GM12878 (cell line): ENCODE results near the gene CBLN1. TPM values are rescaled to one million over a fixed set of nuclear protein-coding genes. Genes with fewer than 3 reads are reported as not detected.

ENCODE experiments used
- ATAC-seq: fragments of 200-7000 bp; cut with Tn5 transposase; 3 replicates; pipeline ENCODE4 v1.9.1; 2020; ENCODE audit warnings: mild to moderate bottlenecking, moderate library complexity
- Bru-seq: library from RNA; stranded (reverse); fragments of 400-500 nt; gene quantifications from one replicate; lab custom pipeline; 2021; lab: Mats Ljungman, UMichigan
- BruChase-seq, 2 experiments: library from RNA; stranded (reverse); fragments of 400-500 nt; gene quantifications; one replicate each; lab custom pipeline; 2021; lab: Mats Ljungman, UMichigan
- BruUV-seq: library from RNA; stranded (reverse); fragments of 400-500 nt; replicated peaks from 2 replicates; lab custom pipeline; 2021; lab: Mats Ljungman, UMichigan
- CTCF ChIA-PET: fragments of 300-600 bp; sonication (Branson Sonifier 250); formaldehyde crosslinking; extraction: SDS; loops from one replicate; lab custom pipeline; 2021; ENCODE audit warnings: inconsistent platforms; lab: Yijun Ruan, JAX
- POLR2A ChIA-PET: fragments of 350-600 bp; formaldehyde crosslinking; extraction: SDS; loops from one replicate; lab custom pipeline; 2021; ENCODE audit warnings: inconsistent platforms; lab: Charles Lee
- RAD21 ChIA-PET: fragments of 300-600 bp; sonication (Branson Sonifier 250); formaldehyde crosslinking; loops from one replicate; lab custom pipeline; 2023; ENCODE audit warnings: antibody characterized with exemption; ENCODE audit not compliant: unreplicated experiment; lab: Charles Lee
- SMC1A ChIA-PET: fragments of 300-600 bp; sonication (Branson Sonifier 250); formaldehyde crosslinking; loops from one replicate; lab custom pipeline; 2023; ENCODE audit not compliant: unreplicated experiment, uncharacterized antibody; lab: Charles Lee
- DNase-seq: peaks from one replicate; pipeline ENCODE4 v3.0.0-alpha.2; 2011; ENCODE audit warnings: low read depth, low spot score
- FAIRE-seq: peaks from 3 replicates; lab custom pipeline; 2011; peaks lifted over from hg19 to GRCh38; lab: Jason Lieb, UNC
- H2AFZ ChIP-seq: 2 replicates; pipeline ENCODE4 v1.6.0; 2011; ENCODE audit warnings: low read depth, low read length, control low read depth; ENCODE audit not compliant: control insufficient read depth
- H3K27ac ChIP-seq: 2 replicates; pipeline ENCODE4 v1.5.1; 2011; ENCODE audit warnings: control low read depth; ENCODE audit not compliant: control insufficient read depth, insufficient read depth
- H3K27me3 ChIP-seq, 2 experiments: replicated peaks in 1 of 2; 2 replicates each; pipeline versions ENCODE4 v1.6.0 to v1.6.1; 2011; ENCODE audit warnings: low read length in 1 of 2; ENCODE audit not compliant: control insufficient read depth in 2 of 2, insufficient read depth in 2 of 2
- H3K36me3 ChIP-seq, 2 experiments: 2 replicates each; pipeline ENCODE4 v1.5.1; 2011; ENCODE audit warnings: low read length in 1 of 2; ENCODE audit not compliant: control insufficient read depth in 2 of 2, insufficient read depth in 2 of 2
- H3K4me1 ChIP-seq: 2 replicates; pipeline ENCODE4 v1.6.1; 2011; ENCODE audit warnings: mild to moderate bottlenecking, low read length, moderate library complexity, mixed read lengths; ENCODE audit not compliant: control insufficient read depth, insufficient read depth
- H3K4me2 ChIP-seq: 2 replicates; pipeline ENCODE4 v1.6.0; 2011; ENCODE audit warnings: control low read depth; ENCODE audit not compliant: control insufficient read depth, insufficient read depth
- H3K4me3 ChIP-seq: fragments of 200-600 bp; sonication (generic); 2 replicates; pipeline ENCODE4 v1.5.1; 2016
- H3K79me2 ChIP-seq: 2 replicates; pipeline ENCODE4 v1.6.0; 2011; ENCODE audit warnings: low read length; ENCODE audit not compliant: control insufficient read depth, insufficient read depth
- H3K9ac ChIP-seq: 2 replicates; pipeline ENCODE4 v1.8.0; 2011; ENCODE audit warnings: low read length, control low read depth, mixed read lengths; ENCODE audit not compliant: control insufficient read depth, insufficient read depth
- H3K9me3 ChIP-seq: replicated peaks from 3 replicates; pipeline ENCODE4 v1.5.1; 2011; ENCODE audit warnings: mild to moderate bottlenecking, low read length; ENCODE audit not compliant: control insufficient read depth, insufficient read depth
- H4K20me1 ChIP-seq: 2 replicates; pipeline ENCODE4 v1.6.0; 2011; ENCODE audit not compliant: control insufficient read depth, insufficient read depth
- ATF7 ChIP-seq: fragments of 450-650 bp; IDR thresholded peaks from 2 replicates; pipeline ENCODE4 v1.6.1; 2016; ENCODE audit warnings: low read depth, mild to moderate bottlenecking
- BCL11A ChIP-seq: IDR thresholded peaks from 2 replicates; pipeline ENCODE4 v1.6.1; 2011; ENCODE audit warnings: low read depth, low read length
- BRCA1 ChIP-seq: IDR thresholded peaks from 2 replicates; pipeline ENCODE4 v1.6.1; 2011; ENCODE audit warnings: low read depth, low read length, improper control_type of control experiment
- ESRRA ChIP-seq: IDR thresholded peaks from 2 replicates; pipeline ENCODE4 v1.6.1; 2012; ENCODE audit warnings: mild to moderate bottlenecking, low read length, improper control_type of control experiment
- MEF2A ChIP-seq: IDR thresholded peaks from 2 replicates; pipeline ENCODE4 v1.6.1; 2011; ENCODE audit warnings: low read depth, mild to moderate bottlenecking, low read length, moderate library complexity; ENCODE audit not compliant: insufficient read depth
- MXI1 ChIP-seq: fragments of 150-350 bp; IDR thresholded peaks from 2 replicates; pipeline ENCODE4 v1.6.1; 2011; ENCODE audit warnings: low read depth, mild to moderate bottlenecking, inconsistent platforms, low read length, improper control_type of control experiment
- MYC ChIP-seq: IDR thresholded peaks from 2 replicates; pipeline ENCODE4 v1.6.1; 2011; ENCODE audit warnings: mild to moderate bottlenecking, low read length, moderate library complexity, inconsistent platforms; ENCODE audit not compliant: insufficient read depth, insufficient replicate concordance, insufficient read length, severe bottlenecking
- NBN ChIP-seq: fragments of 450-650 bp; IDR thresholded peaks from 2 replicates; pipeline ENCODE4 v1.6.1; 2016
- NFYA ChIP-seq: IDR thresholded peaks from 2 replicates; pipeline ENCODE4 v1.6.1; 2011; ENCODE audit warnings: low read depth, mild to moderate bottlenecking, low read length, improper control_type of control experiment, borderline replicate concordance
- NFYB ChIP-seq: IDR thresholded peaks from 2 replicates; pipeline ENCODE4 v1.6.1; 2011; ENCODE audit warnings: low read depth, mild to moderate bottlenecking, low read length, improper control_type of control experiment, moderate library complexity; ENCODE audit not compliant: insufficient read depth
- PML ChIP-seq: IDR thresholded peaks from 2 replicates; pipeline ENCODE4 v1.6.1; 2012; ENCODE audit warnings: low read length, inconsistent platforms
- RB1 ChIP-seq: fragments of 450-650 bp; formaldehyde crosslinking; IDR thresholded peaks from 2 replicates; pipeline ENCODE4 v1.6.1; 2017; ENCODE audit warnings: mild to moderate bottlenecking, borderline replicate concordance
- SREBF2 ChIP-seq: IDR thresholded peaks from 2 replicates; pipeline ENCODE4 v1.6.1; 2012; ENCODE audit warnings: mild to moderate bottlenecking, low read length
- TARDBP ChIP-seq: IDR thresholded peaks from 2 replicates; pipeline ENCODE4 v1.6.1; 2016; ENCODE audit warnings: borderline replicate concordance
- ZNF207 ChIP-seq: fragments of 450-650 bp; IDR thresholded peaks from 2 replicates; pipeline ENCODE4 v1.6.1; 2014; ENCODE audit warnings: antibody characterized with exemption, mild to moderate bottlenecking, borderline replicate concordance
- ZNF384 ChIP-seq: IDR thresholded peaks from 2 replicates; pipeline ENCODE4 v1.6.1; 2012; ENCODE audit warnings: low read depth, mild to moderate bottlenecking, low read length, improper control_type of control experiment, borderline replicate concordance
- ZNF622 ChIP-seq: fragments of 450-650 bp; IDR thresholded peaks from 2 replicates; pipeline ENCODE4 v1.6.1; 2017; ENCODE audit warnings: mild to moderate bottlenecking, inconsistent platforms
- WGBS: methylation state at CpG from one replicate; pipeline ENCODE4 v1.1.6; 2016; ENCODE audit warnings: low lambda C conversion rate; ENCODE audit not compliant: insufficient replicate concordance, insufficient coverage; ENCODE audit errors: missing lambda C conversion rate; 5-methylcytosine and 5-hydroxymethylcytosine counted together
- in situ Hi-C: fragments of 300-500 bp; cut with MboI; formaldehyde crosslinking; loops from 9 replicates; pipeline ENCODE4 v1.14.3; 2018; ENCODE audit warnings: mixed read lengths
- intact Hi-C: fragments of 100-400 bp; cut with micrococcal nuclease; formaldehyde crosslinking; loops from one replicate; pipeline ENCODE4 v1.14.2; 2022; ENCODE audit not compliant: unreplicated experiment
- long read RNA-seq, 2 experiments: library from polyadenylated mRNA; unstranded; transcript quantifications; one replicate each; pipeline ENCODE4 v2.0.0, GENCODE V29; 2019 to 2020
- polyA minus RNA-seq, 3 experiments: library from RNA; depleted of rRNA, polyadenylated mRNA; stranded (reverse); fragments of >200 nt; gene quantifications; 2 replicates each; pipeline ENCODE4 v1.2.3, GENCODE V29; 2011
- polyA plus RNA-seq, 11 experiments: library from polyadenylated mRNA; depleted of rRNA in 4 of 11; unstranded in 6 of 11; stranded (reverse) in 5 of 11; fragments of >200 nt; fragmentation: Nextera tagmentation in 4 of 11; fragmentation: Illumina TruSeq in 1 of 11; extraction: Ambion mirVana in 4 of 11; extraction: Trizol in 1 of 11; gene quantifications; 1 replicate in 1 of 11; 2 replicates in 10 of 11; pipeline versions ENCODE4 v1.2.1 to v1.2.3, GENCODE V29; 2011 to 2016; ENCODE audit warnings: inconsistent platforms in 2 of 11, missing spikeins in 2 of 11, low read depth in 1 of 11
- total RNA-seq, 4 experiments: library from RNA; depleted of rRNA in 3 of 4; stranded (reverse); fragments of >200 nt in 3 of 4; fragmentation: Illumina TruSeq in 1 of 4; extraction: Trizol in 1 of 4; gene quantifications; 2 replicates each; pipeline versions ENCODE4 v1.2.1 to v1.2.3, GENCODE V29; 2013 to 2021
- TF ChIP-seq, protein P1 (sequence below): fragments of 450-650 bp; IDR thresholded peaks from 2 replicates; pipeline ENCODE4 v1.6.1; 2014; ENCODE audit warnings: mild to moderate bottlenecking
- TF ChIP-seq, protein P2 (sequence below): IDR thresholded peaks from 2 replicates; pipeline ENCODE4 v1.6.1; 2012; ENCODE audit warnings: low read depth, low read length, improper control_type of control experiment

The CBLN1 gene
- total RNA-seq (2013; cell fraction: nucleolus; rRNA removed), result not detected in 2 replicates
- not detected in 2 replicates for total RNA-seq (2014; rRNA removed)
- total RNA-seq (2014; rRNA removed; fragmentation: Illumina TruSeq; extraction: Trizol), result not detected in 2 replicates
- total RNA-seq (2021), result not detected in 2 replicates
- not detected for polyA plus RNA-seq (2011; ENCODE audit: low read depth)
- not detected in 2 replicates for polyA plus RNA-seq (2011; rRNA removed)
- not detected in 2 replicates for polyA plus RNA-seq (2011; cell fraction: cytosol; rRNA removed)
- not detected in 2 replicates for polyA plus RNA-seq (2011; cell fraction: nucleus; rRNA removed)
- not detected in 2 replicates for polyA plus RNA-seq (2012)
- not detected in 2 replicates for polyA plus RNA-seq (2014; fragmentation: Illumina TruSeq; extraction: Trizol)
- polyA plus RNA-seq (2014; fragmentation: Nextera tagmentation; extraction: Ambion mirVana), result not detected
- polyA plus RNA-seq (2014; rRNA removed), result not detected in 2 replicates
- not detected for polyA plus RNA-seq (2016; fragmentation: Nextera tagmentation; extraction: Ambion mirVana)
- polyA minus RNA-seq (2011; rRNA and poly(A)+ RNA removed), result not detected in 2 replicates
- not detected in 2 replicates for polyA minus RNA-seq (2011; cell fraction: cytosol; rRNA and poly(A)+ RNA removed)
- polyA minus RNA-seq (2011; cell fraction: nucleus; rRNA and poly(A)+ RNA removed), result not detected in 2 replicates
- Bru-seq, nascent RNA, result not detected
- BruChase-seq, experiment 1, labeled RNA remaining after a 6-hour chase, result not detected
- BruChase-seq, experiment 2, labeled RNA remaining after a 2-hour chase, result not detected
- long read RNA-seq, experiment 1, result 0 reads
- long read RNA-seq, experiment 2, result 0 reads

DNA sequence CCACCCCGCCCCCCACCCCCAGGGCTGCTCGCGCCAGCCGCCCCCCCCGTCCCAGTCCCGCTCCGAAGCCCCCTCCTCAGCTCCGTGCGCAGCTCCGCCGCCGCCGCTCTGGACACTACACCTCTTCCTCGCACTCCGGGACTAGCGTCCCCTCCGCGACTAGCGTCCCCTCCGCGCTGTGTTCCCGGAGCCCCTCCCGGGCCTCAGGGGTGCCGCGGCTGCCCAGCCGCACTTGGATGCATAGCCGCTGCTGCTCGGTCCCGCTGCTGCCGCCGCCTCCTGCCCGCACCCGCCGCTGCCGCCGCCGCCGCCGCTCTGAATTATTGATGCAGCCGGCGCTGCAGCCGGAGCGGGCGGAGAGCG, at the start of gene CBLN1:
Gene CBLN1, minus strand, starts transcription at position 359 of the 363 bp plus-strand sequence. CDS start 373 bp downstream, outside the sequence.
- FAIRE-seq (no peak), ATAC-seq (no peak), DNase-seq (no peak)
- POLR2A ChIA-PET, result no interaction called here
- no peaks in the 10 kb centered on the region for H3K36me3 ChIP-seq
- H3K27ac ChIP-seq, result no peak within 1 kb of the TSS
- H2AFZ ChIP-seq, result peak within 1 kb of the TSS; percentile 31
- no peaks in the 10 kb centered on the region for H3K79me2 ChIP-seq
- no peak within 1 kb of the TSS for H3K9ac ChIP-seq
- in situ Hi-C loops (no loop called here), intact Hi-C loops (no loop called here)
- 0% methylated on average over 6 of the region's 45 CpGs for WGBS
- H4K20me1 ChIP-seq, result no peaks in the 10 kb centered on the region
- no TSS peak for BruUV-seq
- CTCF ChIA-PET, result no interaction called here
- no peak within 1 kb of the TSS for H3K4me3 ChIP-seq
- no peaks in the 10 kb centered on the region; the same call in 2 of the 3 replicates for H3K9me3 ChIP-seq
- SMC1A ChIA-PET, result no interaction called here
- peak within 1 kb of the TSS; percentile 60; the same call in 1 of the 2 replicates for H3K4me2 ChIP-seq
- H3K27me3 ChIP-seq, result peaks cover 19 to 22% of the 10 kb centered on the region in 2 experiments
- H3K4me1 ChIP-seq, result no peaks in the 10 kb centered on the region
- RAD21 ChIA-PET, result no interaction called here
- TF ChIP-seq TARDBP (no peak), ESRRA (no peak), BRCA1 (no peak), RB1 (no peak), ZNF384 (no peak), MEF2A (no peak), SREBF2 (no peak), ZNF207 (no peak), MXI1 (no peak), PML (no peak), BCL11A (no peak), NBN (no peak), MYC (no peak), NFYA (no peak), NFYB (no peak), ZNF622 (no peak), ATF7 (no peak)
- TF ChIP-seq, protein P1, sequence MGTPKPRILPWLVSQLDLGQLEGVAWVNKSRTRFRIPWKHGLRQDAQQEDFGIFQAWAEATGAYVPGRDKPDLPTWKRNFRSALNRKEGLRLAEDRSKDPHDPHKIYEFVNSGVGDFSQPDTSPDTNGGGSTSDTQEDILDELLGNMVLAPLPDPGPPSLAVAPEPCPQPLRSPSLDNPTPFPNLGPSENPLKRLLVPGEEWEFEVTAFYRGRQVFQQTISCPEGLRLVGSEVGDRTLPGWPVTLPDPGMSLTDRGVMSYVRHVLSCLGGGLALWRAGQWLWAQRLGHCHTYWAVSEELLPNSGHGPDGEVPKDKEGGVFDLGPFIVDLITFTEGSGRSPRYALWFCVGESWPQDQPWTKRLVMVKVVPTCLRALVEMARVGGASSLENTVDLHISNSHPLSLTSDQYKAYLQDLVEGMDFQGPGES, result no peak
- TF ChIP-seq, protein P2, sequence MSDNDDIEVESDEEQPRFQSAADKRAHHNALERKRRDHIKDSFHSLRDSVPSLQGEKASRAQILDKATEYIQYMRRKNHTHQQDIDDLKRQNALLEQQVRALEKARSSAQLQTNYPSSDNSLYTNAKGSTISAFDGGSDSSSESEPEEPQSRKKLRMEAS, result no peak
